Chondrocyte (in vitro differentiated cells): ENCODE data around the gene FAM184A. TPM values are rescaled to one million over a fixed set of nuclear protein-coding genes. Genes with fewer than 3 reads are reported as not detected.

Experiments used
- DNase-seq: peaks from one replicate; pipeline ENCODE4 v3.0.0; 2021; ENCODE audit warnings: mixed read lengths, low spot score
- H3K27ac Mint-ChIP-seq: one replicate; pipeline ENCODE4 v1.8.0; 2021; ENCODE audit warnings: mild to moderate bottlenecking, moderate library complexity, mixed read lengths; ENCODE audit not compliant: unreplicated experiment
- H3K27me3 Mint-ChIP-seq: 2 replicates; pipeline ENCODE4 v1.8.0; 2021; ENCODE audit warnings: low read depth, mixed read lengths
- H3K36me3 Mint-ChIP-seq: 2 replicates; pipeline ENCODE4 v1.8.0; 2021; ENCODE audit warnings: low read depth, mixed read lengths
- H3K4me1 Mint-ChIP-seq: 2 replicates; pipeline ENCODE4 v1.8.0; 2021; ENCODE audit warnings: low read depth, mild to moderate bottlenecking, mixed read lengths
- H3K4me3 Mint-ChIP-seq: one replicate; pipeline ENCODE4 v1.8.0; 2021; ENCODE audit warnings: mild to moderate bottlenecking, moderate library complexity, mixed read lengths; ENCODE audit not compliant: unreplicated experiment
- H3K9me3 Mint-ChIP-seq: 2 replicates; pipeline ENCODE4 v1.8.0; 2021; ENCODE audit warnings: low read depth, mixed read lengths
- total RNA-seq: library from RNA; stranded (reverse); gene quantifications from 3 replicates; pipeline ENCODE4 v1.2.1, GENCODE V29; 2021
- TF ChIP-seq, protein P1 (sequence below): fragments of 200-600 bp; sonication (generic); IDR thresholded peaks from 2 replicates; pipeline ENCODE4 v1.5.0; 2021; ENCODE audit warnings: antibody characterized with exemption, mild to moderate bottlenecking, moderate library complexity

FAM184A gene
- total RNA-seq, 1 donor from 2014 or later: 0.52 TPM

DNA sequence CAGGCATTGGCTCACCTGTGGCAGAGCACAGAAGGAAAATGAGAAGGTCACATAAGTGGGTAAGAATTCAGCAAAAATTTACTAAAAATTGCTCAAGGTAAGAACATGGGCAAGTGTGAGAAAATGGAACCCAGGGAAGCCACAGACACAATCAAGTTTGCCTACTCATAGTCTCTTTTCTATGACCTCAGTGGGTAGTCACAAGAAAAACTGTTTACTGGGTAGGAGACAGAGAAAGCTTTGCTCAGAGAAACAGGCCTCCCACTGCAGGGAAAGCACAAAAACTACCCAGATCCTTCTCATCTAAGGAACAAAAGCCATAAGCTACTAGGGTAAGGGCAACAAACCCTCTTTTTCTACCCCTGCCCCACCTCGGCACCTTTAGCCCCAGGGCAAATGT, 35.2 kb downstream of the FAM184A start:
- Mint-ChIP-seq H3K4me1 (no peaks in the 10 kb centered on the region), H3K4me3 (no peak overlapping the region), H3K9me3 (peaks cover 5% of the 10 kb centered on the region), H3K27ac (no peak overlapping the region), H3K36me3 (peaks cover 2% of the 10 kb centered on the region), H3K27me3 (no peaks in the 10 kb centered on the region)
- DNase-seq: no peak
- TF ChIP-seq, protein P1, sequence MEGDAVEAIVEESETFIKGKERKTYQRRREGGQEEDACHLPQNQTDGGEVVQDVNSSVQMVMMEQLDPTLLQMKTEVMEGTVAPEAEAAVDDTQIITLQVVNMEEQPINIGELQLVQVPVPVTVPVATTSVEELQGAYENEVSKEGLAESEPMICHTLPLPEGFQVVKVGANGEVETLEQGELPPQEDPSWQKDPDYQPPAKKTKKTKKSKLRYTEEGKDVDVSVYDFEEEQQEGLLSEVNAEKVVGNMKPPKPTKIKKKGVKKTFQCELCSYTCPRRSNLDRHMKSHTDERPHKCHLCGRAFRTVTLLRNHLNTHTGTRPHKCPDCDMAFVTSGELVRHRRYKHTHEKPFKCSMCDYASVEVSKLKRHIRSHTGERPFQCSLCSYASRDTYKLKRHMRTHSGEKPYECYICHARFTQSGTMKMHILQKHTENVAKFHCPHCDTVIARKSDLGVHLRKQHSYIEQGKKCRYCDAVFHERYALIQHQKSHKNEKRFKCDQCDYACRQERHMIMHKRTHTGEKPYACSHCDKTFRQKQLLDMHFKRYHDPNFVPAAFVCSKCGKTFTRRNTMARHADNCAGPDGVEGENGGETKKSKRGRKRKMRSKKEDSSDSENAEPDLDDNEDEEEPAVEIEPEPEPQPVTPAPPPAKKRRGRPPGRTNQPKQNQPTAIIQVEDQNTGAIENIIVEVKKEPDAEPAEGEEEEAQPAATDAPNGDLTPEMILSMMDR: no peak

DNA sequence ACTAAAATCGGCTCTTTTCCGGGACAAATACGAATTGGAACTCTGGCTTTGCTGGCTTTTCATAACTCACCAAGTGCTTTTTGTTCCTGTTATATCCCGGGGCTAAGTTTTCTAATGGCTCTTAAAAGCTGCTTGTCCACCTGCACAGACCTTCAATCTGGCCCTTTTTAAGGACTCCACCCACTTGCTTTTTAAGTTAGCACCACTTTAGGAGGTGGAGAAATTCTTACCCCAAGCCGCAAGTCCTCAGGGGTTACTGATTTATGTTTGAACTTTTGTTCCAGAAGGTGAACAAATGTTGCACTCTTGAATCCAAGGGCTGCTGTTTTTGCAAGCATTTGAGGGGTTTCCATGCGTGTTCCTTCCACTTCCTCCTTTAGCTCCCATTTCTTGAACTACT, 37.8 kb downstream of the FAM184A start:
- no peaks in the 10 kb centered on the region for H3K9me3 Mint-ChIP-seq
- peaks cover 2% of the 10 kb centered on the region for H3K36me3 Mint-ChIP-seq
- TF ChIP-seq, protein P1: no peak
- no peak for DNase-seq
- H3K4me1 Mint-ChIP-seq: no peaks in the 10 kb centered on the region
- no peak overlapping the region for H3K27ac Mint-ChIP-seq
- H3K27me3 Mint-ChIP-seq: no peaks in the 10 kb centered on the region
- no peak overlapping the region for H3K4me3 Mint-ChIP-seq

DNA sequence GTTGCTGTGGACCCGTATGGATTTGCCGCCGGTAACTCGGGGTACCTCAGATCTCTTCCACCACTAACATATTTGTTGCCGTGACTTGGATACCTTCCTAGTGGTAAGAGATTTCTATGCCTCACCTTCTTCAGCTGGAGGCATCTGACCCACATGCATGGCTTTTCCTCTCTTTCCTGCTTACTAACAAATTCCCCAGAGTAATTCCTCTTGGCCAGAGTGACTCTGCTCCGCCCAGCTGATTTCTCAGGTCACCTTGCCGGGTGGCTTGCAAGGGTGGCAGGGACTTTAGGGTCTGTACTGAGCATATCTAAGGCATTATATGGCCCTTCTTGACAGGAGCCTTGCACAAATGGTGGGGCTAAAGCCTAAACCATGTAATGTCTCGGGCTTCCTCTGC, 38.2 kb downstream of the FAM184A start:
- no peak overlapping the region for H3K4me3 Mint-ChIP-seq
- H3K27me3 Mint-ChIP-seq: no peaks in the 10 kb centered on the region
- peaks cover 2% of the 10 kb centered on the region for H3K36me3 Mint-ChIP-seq
- H3K9me3 Mint-ChIP-seq: no peaks in the 10 kb centered on the region
- H3K27ac Mint-ChIP-seq: no peak overlapping the region
- no peaks in the 10 kb centered on the region for H3K4me1 Mint-ChIP-seq
- DNase-seq: no peak
- TF ChIP-seq, protein P1: no peak

DNA sequence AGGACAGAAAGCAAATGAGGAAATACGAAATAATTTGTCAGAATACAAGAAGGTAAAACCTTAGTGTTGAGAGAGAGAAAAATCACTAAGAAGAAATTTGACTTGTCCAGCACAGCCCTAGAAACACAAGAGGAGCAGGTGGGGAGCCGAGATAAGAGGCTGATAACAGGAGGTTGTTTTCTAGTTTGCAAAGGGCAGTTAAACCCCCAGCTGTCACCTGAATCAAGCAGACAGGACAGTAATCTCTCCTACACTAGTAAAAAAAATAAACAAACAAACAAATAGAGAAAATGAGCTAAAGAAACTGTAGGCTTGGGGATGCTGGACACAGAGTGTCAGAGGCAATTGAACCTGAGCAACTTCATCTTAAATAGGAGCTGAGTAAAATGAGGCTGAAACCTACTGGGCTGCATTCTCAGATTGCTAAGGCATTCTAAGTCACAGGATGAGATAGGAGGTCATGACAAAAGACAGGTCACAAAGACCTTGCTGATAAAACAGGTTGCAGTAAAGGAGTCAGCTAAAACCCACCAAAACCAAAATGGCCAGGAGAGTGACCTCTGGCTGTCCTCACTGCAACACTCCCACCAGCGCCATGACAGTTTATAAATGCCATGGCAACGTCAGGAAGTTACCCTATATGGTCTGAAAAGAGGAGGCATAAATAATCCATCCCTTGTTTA, 40.4 kb downstream of the FAM184A start:
- H3K9me3 Mint-ChIP-seq: no peaks in the 10 kb centered on the region
- H3K27me3 Mint-ChIP-seq: no peaks in the 10 kb centered on the region
- TF ChIP-seq, protein P1: no peak
- no peak overlapping the region for H3K4me3 Mint-ChIP-seq
- peaks cover 6% of the 10 kb centered on the region for H3K4me1 Mint-ChIP-seq
- DNase-seq: no peak
- no peak overlapping the region for H3K27ac Mint-ChIP-seq
- H3K36me3 Mint-ChIP-seq: peaks cover 1% of the 10 kb centered on the region

DNA sequence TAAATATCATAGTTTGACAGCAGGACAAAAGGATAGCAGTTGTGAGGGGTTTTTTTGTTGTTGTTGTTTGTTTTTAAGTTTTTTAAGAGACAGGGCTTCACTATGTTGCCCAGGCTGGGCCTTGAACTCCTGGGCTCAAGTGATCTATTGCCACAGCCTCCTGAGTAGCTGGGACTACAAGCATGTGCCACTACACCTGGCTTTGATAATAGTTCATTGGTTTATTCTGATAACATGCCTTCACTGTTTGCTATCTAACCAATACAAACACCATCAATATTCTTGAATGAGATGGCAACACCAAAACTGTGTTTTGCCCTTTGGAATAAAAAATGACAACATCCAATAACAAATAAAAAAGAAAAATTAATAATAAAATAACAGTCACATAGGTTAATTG, 41.2 kb downstream of the FAM184A start:
- TF ChIP-seq, protein P1: no peak
- Mint-ChIP-seq H3K9me3 (no peaks in the 10 kb centered on the region), H3K4me1 (peaks cover 6% of the 10 kb centered on the region), H3K27me3 (no peaks in the 10 kb centered on the region), H3K4me3 (no peak overlapping the region), H3K27ac (no peak overlapping the region), H3K36me3 (no peaks in the 10 kb centered on the region)
- no peak for DNase-seq
